ENCODE results near the gene FADS2.

GRCh38 chr11:61880454-61880853 is 52.4 kb downstream of the FADS2 start:
- TF ChIP-seq, protein P1, sequence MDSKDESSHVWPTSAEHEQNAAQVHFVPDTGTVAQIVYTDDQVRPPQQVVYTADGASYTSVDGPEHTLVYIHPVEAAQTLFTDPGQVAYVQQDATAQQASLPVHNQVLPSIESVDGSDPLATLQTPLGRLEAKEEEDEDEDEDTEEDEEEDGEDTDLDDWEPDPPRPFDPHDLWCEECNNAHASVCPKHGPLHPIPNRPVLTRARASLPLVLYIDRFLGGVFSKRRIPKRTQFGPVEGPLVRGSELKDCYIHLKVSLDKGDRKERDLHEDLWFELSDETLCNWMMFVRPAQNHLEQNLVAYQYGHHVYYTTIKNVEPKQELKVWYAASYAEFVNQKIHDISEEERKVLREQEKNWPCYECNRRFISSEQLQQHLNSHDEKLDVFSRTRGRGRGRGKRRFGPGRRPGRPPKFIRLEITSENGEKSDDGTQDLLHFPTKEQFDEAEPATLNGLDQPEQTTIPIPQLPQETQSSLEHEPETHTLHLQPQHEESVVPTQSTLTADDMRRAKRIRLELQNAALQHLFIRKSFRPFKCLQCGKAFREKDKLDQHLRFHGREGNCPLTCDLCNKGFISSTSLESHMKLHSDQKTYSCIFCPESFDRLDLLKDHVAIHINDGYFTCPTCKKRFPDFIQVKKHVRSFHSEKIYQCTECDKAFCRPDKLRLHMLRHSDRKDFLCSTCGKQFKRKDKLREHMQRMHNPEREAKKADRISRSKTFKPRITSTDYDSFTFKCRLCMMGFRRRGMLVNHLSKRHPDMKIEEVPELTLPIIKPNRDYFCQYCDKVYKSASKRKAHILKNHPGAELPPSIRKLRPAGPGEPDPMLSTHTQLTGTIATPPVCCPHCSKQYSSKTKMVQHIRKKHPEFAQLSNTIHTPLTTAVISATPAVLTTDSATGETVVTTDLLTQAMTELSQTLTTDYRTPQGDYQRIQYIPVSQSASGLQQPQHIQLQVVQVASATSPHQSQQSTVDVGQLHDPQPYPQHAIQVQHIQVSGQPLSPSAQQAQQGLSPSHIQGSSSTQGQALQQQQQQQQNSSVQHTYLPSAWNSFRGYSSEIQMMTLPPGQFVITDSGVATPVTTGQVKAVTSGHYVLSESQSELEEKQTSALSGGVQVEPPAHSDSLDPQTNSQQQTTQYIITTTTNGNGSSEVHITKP (IDR thresholded peaks at IDR 0.05; ENCODE audit: partially characterized antibody), result no peak
- no peak for TF ChIP-seq E2F8 (IDR thresholded peaks at IDR 0.05; ENCODE audit: low read depth, partially characterized antibody)
- TF ChIP-seq SMAD1 (IDR thresholded peaks at IDR 0.05; ENCODE audit: low read depth, low read length, partially characterized antibody), result no peak
- no peak for TF ChIP-seq TARDBP (IDR thresholded peaks at IDR 0.05)
- TF ChIP-seq YY1 (IDR thresholded peaks at IDR 0.05; ENCODE audit: borderline replicate concordance in 1 of 3, control insufficient read depth in 1 of 3, extremely low read depth in 1 of 3, insufficient read depth in 3 of 3, insufficient read length in 1 of 3, insufficient replicate concordance in 2 of 3, low read depth in 1 of 3, low read length in 2 of 3), result no peak
- no peak for TF ChIP-seq SIN3A (IDR thresholded peaks at IDR 0.05; ENCODE audit: borderline replicate concordance in 2 of 2, control insufficient read depth in 1 of 2, low read depth in 2 of 2, low read length in 2 of 2)
- TF ChIP-seq MYC (IDR thresholded peaks at IDR 0.05; ENCODE audit: low read depth, low read length), result no peak
- no peak for TF ChIP-seq MYC (CRISPR knock-in tag; IDR thresholded peaks at IDR 0.05; ENCODE audit: borderline replicate concordance, low read depth)
- TF ChIP-seq HSF4 (CRISPR knock-in tag; IDR thresholded peaks at IDR 0.05; ENCODE audit: borderline replicate concordance), result no peak
- TF ChIP-seq JUND (IDR thresholded peaks at IDR 0.05; ENCODE audit: borderline replicate concordance, low read depth, low read length), result no peak
- TF ChIP-seq JUND (tag; IDR thresholded peaks at IDR 0.05; ENCODE audit: borderline replicate concordance, low read depth, low read length), result no peak
- no peak for TF ChIP-seq ZNF668 (CRISPR knock-in tag; IDR thresholded peaks at IDR 0.05)
- no peak for TF ChIP-seq HNRNPK (IDR thresholded peaks at IDR 0.05; ENCODE audit: low read depth, low read length, poor library complexity, severe bottlenecking)
- no peak for TF ChIP-seq ZNF146 (CRISPR knock-in tag; IDR thresholded peaks at IDR 0.05; ENCODE audit: unreplicated experiment)
- no peak for TF ChIP-seq EZH2 (IDR thresholded peaks at IDR 0.05; ENCODE audit: borderline replicate concordance, low read depth, low read length)
- TF ChIP-seq, protein P2, sequence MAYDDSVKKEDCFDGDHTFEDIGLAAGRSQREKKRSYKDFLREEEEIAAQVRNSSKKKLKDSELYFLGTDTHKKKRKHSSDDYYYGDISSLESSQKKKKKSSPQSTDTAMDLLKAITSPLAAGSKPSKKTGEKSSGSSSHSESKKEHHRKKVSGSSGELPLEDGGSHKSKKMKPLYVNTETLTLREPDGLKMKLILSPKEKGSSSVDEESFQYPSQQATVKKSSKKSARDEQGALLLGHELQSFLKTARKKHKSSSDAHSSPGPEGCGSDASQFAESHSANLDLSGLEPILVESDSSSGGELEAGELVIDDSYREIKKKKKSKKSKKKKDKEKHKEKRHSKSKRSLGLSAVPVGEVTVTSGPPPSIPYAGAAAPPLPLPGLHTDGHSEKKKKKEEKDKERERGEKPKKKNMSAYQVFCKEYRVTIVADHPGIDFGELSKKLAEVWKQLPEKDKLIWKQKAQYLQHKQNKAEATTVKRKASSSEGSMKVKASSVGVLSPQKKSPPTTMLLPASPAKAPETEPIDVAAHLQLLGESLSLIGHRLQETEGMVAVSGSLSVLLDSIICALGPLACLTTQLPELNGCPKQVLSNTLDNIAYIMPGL (CRISPR knock-in tag; IDR thresholded peaks at IDR 0.05), result no peak
